A673 (cell line): Measurements from ENCODE around the gene DUS1L. TPM values are rescaled to one million over a fixed set of nuclear protein-coding genes. Genes with fewer than 3 reads are reported as not detected.
A peak's percentile ranks its signal among the peaks of the same experiment; 100 is the strongest.

ENCODE experiments used
- BruUV-seq: library from RNA; stranded (reverse); fragments of 400-500 nt; replicated peaks from 2 replicates; lab custom pipeline; 2021; lab: Mats Ljungman, UMichigan
- CTCF ChIA-PET: fragments of 300-600 bp; sonication (Branson Sonifier 250); formaldehyde crosslinking; loops from one replicate; lab custom pipeline; 2022; ENCODE audit warnings: antibody characterized with exemption; lab: Charles Lee
- POLR2A ChIA-PET: fragments of 300-600 bp; sonication (Branson Sonifier 250); formaldehyde crosslinking; loops from one replicate; lab custom pipeline; 2022; ENCODE audit warnings: antibody characterized with exemption; ENCODE audit not compliant: low non-redundant PET; lab: Charles Lee
- DNase-seq: peaks from one replicate; pipeline ENCODE4 v3.0.0-alpha.2; 2015; ENCODE audit warnings: low spot score
- H3K27ac ChIP-seq: fragments of 200-600 bp; sonication (generic); 2 replicates; pipeline ENCODE4 v1.5.1; 2016; ENCODE audit warnings: mixed run types, low read depth, mild to moderate bottlenecking, mixed read lengths, antibody characterized with exemption, low read length; ENCODE audit not compliant: poor library complexity, severe bottlenecking
- H3K27me3 ChIP-seq: fragments of 200-600 bp; sonication (generic); replicated peaks from 2 replicates; pipeline ENCODE4 v1.6.1; 2017; ENCODE audit warnings: mixed run types, low read depth, mild to moderate bottlenecking, mixed read lengths, antibody characterized with exemption, low read length; ENCODE audit not compliant: insufficient read depth, poor library complexity
- H3K36me3 ChIP-seq: fragments of 200-600 bp; sonication (generic); 2 replicates; pipeline ENCODE4 v1.6.1; 2016; ENCODE audit warnings: mixed run types, mild to moderate bottlenecking, mixed read lengths, antibody characterized with exemption, low read length; ENCODE audit not compliant: insufficient read depth, poor library complexity, severe bottlenecking
- H3K4me1 ChIP-seq: fragments of 200-600 bp; sonication (generic); 2 replicates; pipeline ENCODE4 v1.6.1; 2017; ENCODE audit warnings: mixed run types, mild to moderate bottlenecking, mixed read lengths, antibody characterized with exemption, low read length; ENCODE audit not compliant: insufficient read depth, poor library complexity, severe bottlenecking
- H3K4me3 ChIP-seq: fragments of 200-600 bp; sonication (generic); 2 replicates; pipeline ENCODE4 v1.5.1; 2016; ENCODE audit warnings: low read depth, mixed run types, mild to moderate bottlenecking, mixed read lengths, low read length; ENCODE audit not compliant: poor library complexity, severe bottlenecking
- H3K9me3 ChIP-seq: fragments of 200-600 bp; sonication (generic); 2 replicates; pipeline ENCODE4 v1.6.1; 2016; ENCODE audit warnings: mixed run types, low read depth, mild to moderate bottlenecking, mixed read lengths, antibody characterized with exemption, low read length; ENCODE audit not compliant: poor library complexity, severe bottlenecking
- EZH2 ChIP-seq: fragments of 200-600 bp; sonication (generic); IDR thresholded peaks from 2 replicates; pipeline ENCODE4 v1.6.1; 2017; ENCODE audit warnings: borderline replicate concordance, low read depth, mild to moderate bottlenecking, mixed read lengths, antibody characterized with exemption, low read length; ENCODE audit not compliant: poor library complexity, severe bottlenecking
- intact Hi-C: fragments of 100-400 bp; cut with micrococcal nuclease; formaldehyde crosslinking; loops from one replicate; pipeline ENCODE4 v1.10.0; 2022; ENCODE audit not compliant: unreplicated experiment
- total RNA-seq: library from RNA; stranded (reverse); gene quantifications from 2 replicates; pipeline ENCODE4 v1.2.3, GENCODE V29; 2021
- TF ChIP-seq, protein P1 (sequence below): fragments of 300-800, 200-600 bp; sonication (generic); conservative IDR thresholded peaks from 2 replicates; pipeline ENCODE4 v1.5.1; 2017; ENCODE audit warnings: low read depth, mild to moderate bottlenecking, antibody characterized with exemption, low read length, moderate library complexity, mixed read lengths

DUS1L gene
- total RNA-seq, 1 experiment from 2014 or later = 143 TPM

DNA sequence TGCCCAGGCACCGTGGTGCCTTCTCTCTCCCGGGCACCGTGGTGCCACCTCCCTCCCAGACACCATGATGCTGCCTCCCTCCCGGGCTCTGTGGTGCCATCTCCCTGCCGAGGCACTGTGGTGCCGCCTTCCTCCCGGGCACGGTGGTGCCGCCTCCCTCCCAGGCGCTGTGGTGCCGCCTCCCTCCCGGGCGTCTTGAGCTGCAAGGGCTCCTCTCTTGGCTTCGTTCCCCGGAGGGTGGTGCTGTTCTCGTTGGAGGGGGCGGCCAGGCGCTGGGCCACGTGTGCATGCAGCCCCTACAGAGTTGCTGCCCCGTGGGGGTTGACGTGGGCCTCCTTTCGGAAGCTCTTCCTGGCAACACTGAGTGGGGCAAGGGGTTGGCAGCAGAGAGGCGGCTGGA, 51.2 kb downstream of the DUS1L start:
- peak; percentile 75 for DNase-seq
- Histone ChIP-seq H3K27me3 (no peaks in the 10 kb centered on the region), H3K4me1 (peaks cover 13% of the 10 kb centered on the region), H3K36me3 (peaks cover 8% of the 10 kb centered on the region), H3K4me3 (no peak overlapping the region), H3K9me3 (no peaks in the 10 kb centered on the region), H3K27ac (peak overlapping the region; percentile 59)
- TF ChIP-seq EZH2 = no peak
- TF ChIP-seq, protein P1, sequence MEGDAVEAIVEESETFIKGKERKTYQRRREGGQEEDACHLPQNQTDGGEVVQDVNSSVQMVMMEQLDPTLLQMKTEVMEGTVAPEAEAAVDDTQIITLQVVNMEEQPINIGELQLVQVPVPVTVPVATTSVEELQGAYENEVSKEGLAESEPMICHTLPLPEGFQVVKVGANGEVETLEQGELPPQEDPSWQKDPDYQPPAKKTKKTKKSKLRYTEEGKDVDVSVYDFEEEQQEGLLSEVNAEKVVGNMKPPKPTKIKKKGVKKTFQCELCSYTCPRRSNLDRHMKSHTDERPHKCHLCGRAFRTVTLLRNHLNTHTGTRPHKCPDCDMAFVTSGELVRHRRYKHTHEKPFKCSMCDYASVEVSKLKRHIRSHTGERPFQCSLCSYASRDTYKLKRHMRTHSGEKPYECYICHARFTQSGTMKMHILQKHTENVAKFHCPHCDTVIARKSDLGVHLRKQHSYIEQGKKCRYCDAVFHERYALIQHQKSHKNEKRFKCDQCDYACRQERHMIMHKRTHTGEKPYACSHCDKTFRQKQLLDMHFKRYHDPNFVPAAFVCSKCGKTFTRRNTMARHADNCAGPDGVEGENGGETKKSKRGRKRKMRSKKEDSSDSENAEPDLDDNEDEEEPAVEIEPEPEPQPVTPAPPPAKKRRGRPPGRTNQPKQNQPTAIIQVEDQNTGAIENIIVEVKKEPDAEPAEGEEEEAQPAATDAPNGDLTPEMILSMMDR = peak; percentile 46; the same call in 1 of the 2 replicates
- ChIA-PET POLR2A (no interaction called here), CTCF (no interaction called here)
- no TSS peak for BruUV-seq
- intact Hi-C loops = no loop called here

DNA sequence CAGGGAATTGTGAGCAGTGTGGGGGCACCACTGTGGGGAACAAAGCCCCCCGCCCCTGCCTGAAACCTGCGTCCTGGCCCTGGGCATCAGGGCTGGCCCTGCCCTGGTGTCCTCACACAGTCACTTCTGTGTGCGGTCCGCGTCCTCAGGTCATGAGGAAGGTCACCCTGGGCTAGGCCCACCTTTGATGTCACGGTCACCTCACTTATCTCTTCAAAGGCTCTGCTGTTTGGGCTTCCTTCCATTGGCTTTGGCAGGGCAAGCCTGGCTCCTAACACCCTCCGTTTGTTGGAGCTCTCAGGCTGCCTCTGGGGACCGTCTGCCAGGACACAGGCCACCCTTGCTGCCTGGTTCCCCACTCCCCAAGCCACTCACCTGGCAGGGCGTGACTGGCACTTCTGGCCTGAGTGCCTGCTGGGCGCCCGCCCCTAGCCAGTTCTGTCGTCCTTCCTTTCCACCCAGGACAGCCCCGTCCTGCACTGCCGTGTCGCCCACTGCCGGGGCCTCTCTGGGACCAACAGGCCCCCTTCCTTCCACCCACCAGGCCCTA, 51.8 kb downstream of the DUS1L start:
- Histone ChIP-seq H3K4me1 (peaks cover 13% of the 10 kb centered on the region), H3K36me3 (peaks cover 5% of the 10 kb centered on the region), H3K27ac (no peak overlapping the region), H3K9me3 (no peaks in the 10 kb centered on the region), H3K27me3 (no peaks in the 10 kb centered on the region), H3K4me3 (no peak overlapping the region)
- DNase-seq = no peak
- no TSS peak for BruUV-seq
- POLR2A ChIA-PET = interaction anchor here (0.6 kb wide), 1 partner anchor 37 kb away, joined by 4 read pairs; no protein-coding TSS in a partner anchor
- CTCF ChIA-PET = no interaction called here
- TF ChIP-seq EZH2 = no peak
- intact Hi-C loops = no loop called here

DNA sequence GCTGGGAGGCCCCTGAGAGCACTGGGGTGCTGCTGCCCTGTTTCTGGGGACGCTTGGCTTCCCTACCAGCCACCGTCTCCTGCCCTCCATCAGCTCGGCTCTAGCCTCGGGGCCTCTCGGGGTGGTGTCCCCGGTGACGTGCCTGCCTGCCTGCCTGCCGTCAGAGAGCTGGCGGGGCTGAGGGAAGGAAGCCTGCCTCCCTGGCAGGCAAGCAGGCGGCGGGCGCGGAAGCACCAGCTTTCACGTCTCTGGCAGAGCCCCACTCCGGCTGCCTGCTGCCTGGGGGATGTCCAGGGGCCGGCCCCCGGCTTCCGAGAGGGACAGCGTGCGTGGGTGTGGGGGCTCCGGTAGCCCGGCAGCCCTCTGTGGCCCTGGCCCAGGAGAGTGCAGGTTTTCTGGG, 52.3 kb downstream of the DUS1L start:
- Histone ChIP-seq H3K4me3 (no peak overlapping the region), H3K27ac (no peak overlapping the region), H3K36me3 (no peaks in the 10 kb centered on the region), H3K9me3 (no peaks in the 10 kb centered on the region), H3K4me1 (peaks cover 13% of the 10 kb centered on the region), H3K27me3 (no peaks in the 10 kb centered on the region)
- ChIA-PET CTCF (interaction anchor here (0.6 to 0.7 kb wide), 2 partner anchors 13 to 190 kb away, joined by 3 read pairs; no protein-coding TSS in a partner anchor), POLR2A (interaction anchor here (0.6 kb wide), 1 partner anchor 38 kb away, joined by 4 read pairs; no protein-coding TSS in a partner anchor)
- DNase-seq = no peak
- BruUV-seq = no TSS peak
- intact Hi-C loops = no loop called here
- TF ChIP-seq EZH2 = no peak
- TF ChIP-seq, protein P1 = no peak
